ENCODE results near the gene FRY.

FRY gene

GRCh38 chr13:32017474-32017873, 14.1 kb upstream of the FRY start:
- no peak overlapping the region for H3K27ac ChIP-seq (replicated peaks)
- H3K4me3 ChIP-seq (replicated peaks; ENCODE audit: insufficient read depth, low read length): no peak overlapping the region
- DNase-seq (ENCODE audit: low read depth in 1 of 2, low spot score in 1 of 2): peak; percentile 62 to 80
- TF ChIP-seq GABPA (IDR thresholded peaks at IDR 0.05; ENCODE audit: low read depth): no peak
- TF ChIP-seq, protein P1, sequence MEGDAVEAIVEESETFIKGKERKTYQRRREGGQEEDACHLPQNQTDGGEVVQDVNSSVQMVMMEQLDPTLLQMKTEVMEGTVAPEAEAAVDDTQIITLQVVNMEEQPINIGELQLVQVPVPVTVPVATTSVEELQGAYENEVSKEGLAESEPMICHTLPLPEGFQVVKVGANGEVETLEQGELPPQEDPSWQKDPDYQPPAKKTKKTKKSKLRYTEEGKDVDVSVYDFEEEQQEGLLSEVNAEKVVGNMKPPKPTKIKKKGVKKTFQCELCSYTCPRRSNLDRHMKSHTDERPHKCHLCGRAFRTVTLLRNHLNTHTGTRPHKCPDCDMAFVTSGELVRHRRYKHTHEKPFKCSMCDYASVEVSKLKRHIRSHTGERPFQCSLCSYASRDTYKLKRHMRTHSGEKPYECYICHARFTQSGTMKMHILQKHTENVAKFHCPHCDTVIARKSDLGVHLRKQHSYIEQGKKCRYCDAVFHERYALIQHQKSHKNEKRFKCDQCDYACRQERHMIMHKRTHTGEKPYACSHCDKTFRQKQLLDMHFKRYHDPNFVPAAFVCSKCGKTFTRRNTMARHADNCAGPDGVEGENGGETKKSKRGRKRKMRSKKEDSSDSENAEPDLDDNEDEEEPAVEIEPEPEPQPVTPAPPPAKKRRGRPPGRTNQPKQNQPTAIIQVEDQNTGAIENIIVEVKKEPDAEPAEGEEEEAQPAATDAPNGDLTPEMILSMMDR (IDR thresholded peaks at IDR 0.05; ENCODE audit: insufficient read depth, low read length): no peak
- peak; percentile 99 for TF ChIP-seq SPI1 (IDR thresholded peaks at IDR 0.05; ENCODE audit: borderline replicate concordance, low read depth)
- H3K27me3 ChIP-seq (ENCODE audit: insufficient read depth, poor library complexity, severe bottlenecking): no peaks in the 10 kb centered on the region

- no peak overlapping the region for H3K4me3 ChIP-seq (replicated peaks; ENCODE audit: insufficient read depth, low read length)
- DNase-seq (ENCODE audit: low read depth in 1 of 2, low spot score in 1 of 2): peak in 1 of 2 experiments; percentile 74
- TF ChIP-seq, protein P1 (IDR thresholded peaks at IDR 0.05; ENCODE audit: insufficient read depth, low read length): peak; percentile 53
- TF ChIP-seq SPI1 (IDR thresholded peaks at IDR 0.05; ENCODE audit: borderline replicate concordance, low read depth): no peak
- no peaks in the 10 kb centered on the region for H3K27me3 ChIP-seq (ENCODE audit: insufficient read depth, poor library complexity, severe bottlenecking)
- no peak overlapping the region; the same call in 1 of the 2 replicates for H3K27ac ChIP-seq (replicated peaks)
Observed at GRCh38 chr13:32019612-32020233, 11.9 kb upstream of the FRY start.

DNA sequence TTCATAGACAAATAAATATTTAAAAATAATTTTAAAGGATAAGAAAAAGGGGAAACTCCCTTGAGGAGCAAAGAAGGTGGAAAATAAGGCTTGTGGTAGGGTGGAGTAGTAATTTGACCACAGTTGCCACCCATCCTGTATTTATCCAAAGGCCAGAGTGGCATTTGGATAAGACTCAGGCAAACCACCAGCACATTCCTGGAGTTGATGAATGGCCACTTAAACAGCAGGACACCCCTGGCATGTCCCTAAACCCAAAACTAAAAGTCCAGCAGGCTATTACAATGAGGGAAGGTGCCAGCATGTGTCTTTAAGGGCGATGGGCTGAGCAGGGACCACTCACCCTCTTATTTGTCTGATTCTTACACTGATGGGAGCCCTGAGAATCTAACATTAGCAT, 9.8 kb upstream of the FRY start:
- TF ChIP-seq, protein P1 (IDR thresholded peaks at IDR 0.05; ENCODE audit: insufficient read depth, low read length): no peak
- no peak for TF ChIP-seq GABPA (IDR thresholded peaks at IDR 0.05; ENCODE audit: low read depth)
- TF ChIP-seq POLR2AphosphoS5 (IDR thresholded peaks at IDR 0.05; ENCODE audit: low read depth): no peak
- TF ChIP-seq REST (IDR thresholded peaks at IDR 0.05; ENCODE audit: insufficient replicate concordance, low read depth): no peak
- TF ChIP-seq SPI1 (IDR thresholded peaks at IDR 0.05; ENCODE audit: borderline replicate concordance, low read depth): no peak
- no peak for DNase-seq (ENCODE audit: low read depth in 1 of 2, low spot score in 1 of 2)
- Histone ChIP-seq H3K27ac (replicated peaks) (no peak overlapping the region), H3K27me3 (ENCODE audit: insufficient read depth, poor library complexity, severe bottlenecking) (no peaks in the 10 kb centered on the region), H3K4me3 (replicated peaks; ENCODE audit: insufficient read depth, low read length) (no peak overlapping the region)

DNA sequence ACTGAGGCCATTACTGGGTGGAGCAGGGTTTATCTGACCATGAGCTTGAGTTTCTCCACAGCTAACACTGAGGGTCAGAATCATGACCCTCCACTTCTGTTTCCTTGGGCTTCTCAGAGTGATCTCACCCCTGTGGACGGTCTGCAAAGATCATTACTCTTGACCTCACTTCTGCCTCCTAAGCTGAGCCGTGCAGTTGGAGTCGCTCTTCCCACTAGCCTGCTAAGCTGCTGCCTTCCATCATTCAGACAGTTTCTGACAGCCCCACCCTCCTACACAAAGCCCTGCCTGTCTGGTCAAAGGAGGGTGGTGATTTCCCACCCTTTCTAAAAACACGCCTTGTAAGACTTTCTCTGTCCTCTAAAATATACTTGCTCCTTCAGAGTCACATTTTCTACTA, 9.3 kb upstream of the FRY start:
- H3K27ac ChIP-seq (replicated peaks): no peak overlapping the region
- H3K27me3 ChIP-seq (ENCODE audit: insufficient read depth, poor library complexity, severe bottlenecking): no peaks in the 10 kb centered on the region
- H3K4me3 ChIP-seq (replicated peaks; ENCODE audit: insufficient read depth, low read length): no peak overlapping the region
- TF ChIP-seq GABPA (IDR thresholded peaks at IDR 0.05; ENCODE audit: low read depth): no peak
- TF ChIP-seq REST (IDR thresholded peaks at IDR 0.05; ENCODE audit: insufficient replicate concordance, low read depth): no peak
- TF ChIP-seq POLR2AphosphoS5 (IDR thresholded peaks at IDR 0.05; ENCODE audit: low read depth): no peak
- TF ChIP-seq, protein P1 (IDR thresholded peaks at IDR 0.05; ENCODE audit: insufficient read depth, low read length): no peak
- TF ChIP-seq SPI1 (IDR thresholded peaks at IDR 0.05; ENCODE audit: borderline replicate concordance, low read depth): no peak
- no peak for DNase-seq (ENCODE audit: low read depth in 1 of 2, low spot score in 1 of 2)

All from HL-60 (cell line).